ENCODE results near the gene NCAPH2. TPM values are rescaled to one million over a fixed set of nuclear protein-coding genes. Genes with fewer than 3 reads are reported as not detected.

NCAPH2 gene
- total and polyA plus RNA-seq, 4 experiments from 2014 or later = 36.4 to 81.8 (median 59.0) TPM

DNA sequence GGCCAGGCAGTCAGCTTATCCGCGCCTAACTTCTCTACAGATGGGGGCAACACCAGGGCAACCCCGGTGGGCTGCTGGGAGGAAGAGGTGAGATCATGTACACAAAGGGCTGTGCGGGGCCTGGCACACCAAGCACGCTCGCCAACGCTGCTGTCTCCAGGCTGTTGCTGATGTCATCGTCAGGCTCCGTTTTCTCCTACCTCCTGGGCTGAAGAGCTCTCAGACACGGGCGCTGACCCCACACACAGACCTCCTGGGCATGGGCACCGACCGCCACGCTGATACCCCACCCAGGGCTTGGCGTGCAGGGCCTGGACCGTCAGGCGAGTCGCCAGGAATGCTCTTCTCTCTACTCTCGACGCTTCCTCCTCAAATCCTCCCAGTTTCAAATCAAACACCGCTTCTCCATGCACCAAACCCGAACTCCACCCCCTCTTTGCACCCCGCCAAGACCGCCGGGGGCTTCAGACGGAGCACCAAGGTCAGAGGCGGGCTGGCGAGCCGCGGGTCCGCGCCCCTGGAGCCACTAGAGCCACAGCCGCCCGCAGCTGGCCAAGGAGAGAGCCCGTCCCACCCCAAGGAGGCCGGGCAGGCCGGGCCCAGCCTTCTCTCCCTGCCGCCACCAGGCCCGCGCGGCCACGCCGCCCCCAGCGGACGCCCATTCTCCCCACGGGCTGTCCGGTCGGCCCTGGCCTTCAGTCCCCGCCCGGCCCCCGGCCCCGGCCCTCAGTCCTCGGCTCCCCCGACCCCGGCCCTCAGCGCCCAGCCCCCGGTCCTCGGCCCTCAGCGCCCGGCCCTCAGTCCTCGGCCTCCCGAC is 34.0 kb upstream of the NCAPH2 start:
- intact Hi-C loops (cut with micrococcal nuclease) = loop anchor here (2.0 to 10.0 kb wide), 3 partner anchors 51 to 219 kb away; partner anchors contain the start of genes CHKB, HDAC10 and SCO2
- no peaks in the 10 kb centered on the region for H3K27me3 ChIP-seq (ENCODE audit: insufficient read depth, low read length)
- no peaks in the 10 kb centered on the region for H3K27me3 Mint-ChIP-seq
- peaks cover 4% of the 10 kb centered on the region for H3K36me3 ChIP-seq (ENCODE audit: insufficient read depth, low read length)
- no peaks in the 10 kb centered on the region for H3K9me3 Mint-ChIP-seq
- peaks cover 6 to 19% of the 10 kb centered on the region in 2 donors for H3K36me3 Mint-ChIP-seq
- ChIA-PET CTCF (ENCODE audit: partially characterized antibody) (interaction anchor here (0.9 to 2.7 kb wide), 5 partner anchors 16 to 147 kb away, joined by 3 to 13 read pairs (median 5); partner anchors contain the start of gene SCO2), POLR2A (ENCODE audit: partially characterized antibody) (interaction anchor here (0.6 to 8.1 kb wide), 13 partner anchors 22 to 222 kb away, joined by 3 to 71 read pairs (median 5); partner anchors contain the start of genes LMF2, NCAPH2 and SCO2)
- peaks cover 26 to 67% (median 45%) of the 10 kb centered on the region in 4 donors for H3K4me1 Mint-ChIP-seq
- peak overlapping the region; percentile 89 to 98 (median 94) for H3K27ac Mint-ChIP-seq
- peak overlapping the region; percentile 75 for H3K27ac ChIP-seq (ENCODE audit: low read depth, low read length)
- H3K4me3 ChIP-seq (ENCODE audit: low read length in 2 of 2) = peak overlapping the region; percentile 64 to 79
- DNase-seq = peak in 2 of 5 donors; percentile 16 to 29
- no peaks in the 10 kb centered on the region for H3K9me3 ChIP-seq (ENCODE audit: control insufficient read depth in 1 of 2, low read length in 2 of 2)
- H3K4me1 ChIP-seq (ENCODE audit: insufficient read depth, low read length) = peaks cover 52% of the 10 kb centered on the region
- peak overlapping the region; percentile 88 to 99 (median 95) for H3K4me3 Mint-ChIP-seq

DNA sequence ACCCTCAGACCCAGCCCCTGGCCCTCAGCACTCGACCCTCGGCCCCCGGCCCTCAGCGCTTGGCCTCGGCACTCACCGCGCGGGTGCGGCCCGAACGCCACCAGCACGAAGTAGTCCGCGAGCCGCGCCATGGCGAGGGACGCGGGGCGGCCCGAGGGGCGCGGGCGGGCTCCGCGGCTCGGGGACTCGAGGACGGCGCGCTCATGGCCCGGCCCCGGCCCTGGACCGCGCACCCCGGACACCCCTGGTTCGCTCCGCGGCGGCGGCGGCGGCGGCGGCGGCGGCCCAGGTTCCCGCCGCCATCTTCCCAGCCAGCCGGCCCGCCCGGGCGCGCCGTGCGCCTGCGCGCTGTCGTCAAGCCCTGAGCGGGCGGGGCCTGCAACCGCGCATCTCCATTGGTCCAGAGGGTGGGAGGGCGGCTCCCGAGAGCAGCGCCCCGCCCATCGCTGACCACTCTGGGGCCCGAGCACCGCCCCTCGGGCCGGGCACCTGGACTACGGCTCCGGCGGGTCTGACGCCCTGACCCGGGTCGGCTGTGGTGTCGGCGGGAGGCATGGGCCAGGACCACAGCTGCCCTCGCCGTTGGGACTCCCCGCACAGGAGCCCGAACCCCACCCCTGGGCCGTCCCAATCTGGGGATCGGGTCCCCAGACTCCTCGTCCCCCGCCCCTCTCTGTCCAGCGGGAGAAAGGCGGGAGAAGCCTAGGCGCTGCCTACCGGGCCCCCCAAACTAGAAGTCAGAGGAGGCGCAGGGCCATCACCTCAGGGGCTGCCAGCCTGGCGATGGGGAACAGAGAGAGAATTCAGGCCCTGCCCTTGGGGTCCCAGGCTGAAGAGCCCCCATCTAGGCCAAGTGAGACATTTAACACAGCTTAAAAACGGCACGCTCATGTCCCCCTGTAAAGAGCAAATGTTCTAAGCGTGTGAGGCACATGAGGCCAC is 33.0 kb upstream of the NCAPH2 start, which contains the start of gene SBF1:
TSS of gene SBF1 (minus strand) at position 326 of the 942 bp plus-strand sequence. CDS start at position 131, 195 bp downstream.
- intact Hi-C loops (cut with micrococcal nuclease) = loop anchor here (1.0 to 10.0 kb wide), 4 partner anchors 32 to 220 kb away; partner anchors contain the start of genes CHKB, HDAC10, LMF2 and SCO2
- Mint-ChIP-seq H3K27me3 (no peaks in the 10 kb centered on the region), H3K27ac (peak within 1 kb of the TSS; percentile 89 to 98 (median 94)), H3K4me1 (peaks cover 28 to 62% (median 40%) of the 10 kb centered on the region in 4 donors), H3K36me3 (peaks cover 6 to 13% of the 10 kb centered on the region in 2 donors), H3K4me3 (peak within 1 kb of the TSS; percentile 88 to 99 (median 95)), H3K9me3 (no peaks in the 10 kb centered on the region)
- DNase-seq = peak; percentile 83 to 88 (median 84)
- ChIA-PET POLR2A (ENCODE audit: partially characterized antibody) (interaction anchor here (0.9 to 8.1 kb wide), 6 partner anchors 24 to 146 kb away, joined by 3 to 71 read pairs (median 12); partner anchors contain the start of genes LMF2, NCAPH2 and SCO2), CTCF (ENCODE audit: partially characterized antibody) (no interaction called here)
- H3K4me3 ChIP-seq (ENCODE audit: low read length in 2 of 2) = peak within 1 kb of the TSS; percentile 73 to 79
- no peaks in the 10 kb centered on the region for H3K9me3 ChIP-seq (ENCODE audit: control insufficient read depth in 1 of 2, low read length in 2 of 2)
- peaks cover 4% of the 10 kb centered on the region for H3K36me3 ChIP-seq (ENCODE audit: insufficient read depth, low read length)
- peak within 1 kb of the TSS; percentile 75 for H3K27ac ChIP-seq (ENCODE audit: low read depth, low read length)
- peaks cover 46% of the 10 kb centered on the region for H3K4me1 ChIP-seq (ENCODE audit: insufficient read depth, low read length)
- H3K27me3 ChIP-seq (ENCODE audit: insufficient read depth, low read length) = no peaks in the 10 kb centered on the region

DNA sequence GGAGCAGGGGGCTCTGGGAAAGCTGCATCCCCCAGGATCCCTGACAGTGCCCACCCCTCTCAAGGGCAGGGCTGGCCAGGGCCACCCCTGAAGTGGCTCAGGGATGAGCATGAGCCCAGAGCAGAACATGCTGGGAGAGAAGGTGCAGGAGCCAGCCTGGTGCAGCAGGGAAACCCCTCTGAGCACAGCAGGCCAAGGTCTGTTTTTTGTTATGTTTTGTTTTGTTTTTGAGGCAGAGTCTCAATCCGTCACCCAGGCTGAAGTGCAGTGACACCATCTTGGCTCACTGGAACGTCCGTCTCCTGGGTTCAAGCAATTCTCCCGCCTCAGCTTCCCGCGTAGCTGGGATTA is 32.4 kb upstream of the NCAPH2 start:
- intact Hi-C loops (cut with micrococcal nuclease) = loop anchor here (1.0 to 10.0 kb wide), 3 partner anchors 32 to 221 kb away; partner anchors contain the start of genes HDAC10, LMF2 and SCO2
- H3K36me3 ChIP-seq (ENCODE audit: insufficient read depth, low read length) = peaks cover 4% of the 10 kb centered on the region
- CTCF ChIA-PET (ENCODE audit: partially characterized antibody) = no interaction called here
- no peaks in the 10 kb centered on the region for H3K9me3 ChIP-seq (ENCODE audit: control insufficient read depth in 1 of 2, low read length in 2 of 2)
- H3K4me3 ChIP-seq (ENCODE audit: low read length in 2 of 2) = peak overlapping the region in 1 of 2 donors; percentile 73
- no peaks in the 10 kb centered on the region for H3K27me3 ChIP-seq (ENCODE audit: insufficient read depth, low read length)
- H3K27me3 Mint-ChIP-seq = no peaks in the 10 kb centered on the region
- POLR2A ChIA-PET (ENCODE audit: partially characterized antibody) = interaction anchor here (0.9 to 8.1 kb wide), 4 partner anchors 31 to 145 kb away, joined by 3 to 71 read pairs (median 13); partner anchors contain the start of genes LMF2, NCAPH2 and SCO2
- H3K36me3 Mint-ChIP-seq = peaks cover 6 to 11% of the 10 kb centered on the region in 2 donors
- peak overlapping the region; percentile 55 to 79 (median 72) for H3K4me3 Mint-ChIP-seq
- H3K9me3 Mint-ChIP-seq = no peaks in the 10 kb centered on the region
- H3K4me1 ChIP-seq (ENCODE audit: insufficient read depth, low read length) = peaks cover 40% of the 10 kb centered on the region
- peaks cover 24 to 60% (median 39%) of the 10 kb centered on the region in 4 donors for H3K4me1 Mint-ChIP-seq
- H3K27ac Mint-ChIP-seq = peak overlapping the region; percentile 52 to 83 (median 70)
- DNase-seq = no peak
- peak overlapping the region; percentile 75 for H3K27ac ChIP-seq (ENCODE audit: low read depth, low read length)

DNA sequence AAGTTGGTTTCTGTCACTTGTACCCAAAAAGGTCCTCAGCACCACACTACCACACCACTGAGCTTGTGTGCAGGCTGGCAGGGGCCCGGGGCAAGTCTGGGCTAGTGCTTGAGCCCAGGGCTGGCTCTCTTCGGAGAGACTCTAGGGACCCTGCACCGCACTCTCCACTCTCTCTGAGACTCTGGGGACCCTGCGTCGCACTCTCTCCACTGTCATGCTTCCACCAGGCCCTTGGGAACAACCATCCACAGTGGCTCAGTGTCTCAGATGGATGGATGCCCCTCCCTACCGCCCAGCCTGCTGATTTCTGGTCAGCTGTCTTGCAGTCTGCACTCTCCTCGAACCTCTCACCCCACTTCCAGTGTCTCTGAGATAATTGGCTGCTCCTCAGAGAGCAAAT is 31.2 kb upstream of the NCAPH2 start:
- Mint-ChIP-seq H3K36me3 (peaks cover 6 to 11% of the 10 kb centered on the region in 2 donors), H3K4me1 (peaks cover 20 to 47% (median 33%) of the 10 kb centered on the region in 4 donors), H3K27me3 (no peaks in the 10 kb centered on the region), H3K27ac (peak overlapping the region in 4 of 7 donors; percentile 8 to 82 (median 64)), H3K4me3 (peak overlapping the region; percentile 13 to 74 (median 63)), H3K9me3 (no peaks in the 10 kb centered on the region)
- H3K4me1 ChIP-seq (ENCODE audit: insufficient read depth, low read length) = peaks cover 33% of the 10 kb centered on the region
- ChIA-PET POLR2A (ENCODE audit: partially characterized antibody) (interaction anchor here (1.1 to 2.5 kb wide), 2 partner anchors 49 to 144 kb away, joined by 3 to 7 read pairs; partner anchors contain the start of gene SCO2), CTCF (ENCODE audit: partially characterized antibody) (interaction anchor here (0.9 kb wide), 1 partner anchor 23 kb away, joined by 3 read pairs; no protein-coding TSS in a partner anchor)
- no peak overlapping the region for H3K27ac ChIP-seq (ENCODE audit: low read depth, low read length)
- H3K4me3 ChIP-seq (ENCODE audit: low read length in 2 of 2) = no peak overlapping the region
- intact Hi-C loops (cut with micrococcal nuclease) = loop anchor here (10.0 kb wide), 1 partner anchor 222 kb away; the partner anchor contains the start of gene HDAC10
- no peaks in the 10 kb centered on the region for H3K27me3 ChIP-seq (ENCODE audit: insufficient read depth, low read length)
- DNase-seq = no peak
- H3K36me3 ChIP-seq (ENCODE audit: insufficient read depth, low read length) = peaks cover 4% of the 10 kb centered on the region
- no peaks in the 10 kb centered on the region for H3K9me3 ChIP-seq (ENCODE audit: control insufficient read depth in 1 of 2, low read length in 2 of 2)

DNA sequence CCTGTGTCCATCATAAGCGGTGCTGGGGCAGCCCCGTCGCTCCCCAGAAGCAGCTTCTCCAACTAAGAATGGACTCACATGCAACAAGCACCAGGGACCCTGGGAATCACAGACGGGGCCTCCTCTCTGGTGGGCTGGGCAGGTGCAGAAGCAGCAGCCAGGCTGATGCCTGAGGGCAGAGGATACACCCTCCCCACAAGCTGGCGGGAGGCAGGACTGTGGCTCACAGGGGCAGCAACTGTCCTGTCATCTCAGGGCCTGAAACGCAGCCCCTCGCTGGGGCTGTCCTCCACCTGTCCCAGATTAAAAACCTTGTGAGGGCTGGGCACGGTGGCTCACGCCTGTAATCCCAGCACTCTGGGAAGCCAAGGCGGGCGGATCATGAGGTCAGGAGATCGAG is 30.1 kb upstream of the NCAPH2 start:
- H3K9me3 ChIP-seq (ENCODE audit: control insufficient read depth in 1 of 2, low read length in 2 of 2) = no peaks in the 10 kb centered on the region
- Mint-ChIP-seq H3K27me3 (no peaks in the 10 kb centered on the region), H3K36me3 (peaks cover 5 to 11% of the 10 kb centered on the region in 2 donors), H3K4me3 (peak overlapping the region in 3 of 8 donors; percentile 25 to 70 (median 48)), H3K27ac (peak overlapping the region in 1 of 7 donors; percentile 72), H3K9me3 (no peaks in the 10 kb centered on the region), H3K4me1 (peaks cover 13 to 37% (median 25%) of the 10 kb centered on the region in 4 donors)
- H3K4me3 ChIP-seq (ENCODE audit: low read length in 2 of 2) = no peak overlapping the region
- DNase-seq = no peak
- peaks cover 27% of the 10 kb centered on the region for H3K4me1 ChIP-seq (ENCODE audit: insufficient read depth, low read length)
- H3K27me3 ChIP-seq (ENCODE audit: insufficient read depth, low read length) = no peaks in the 10 kb centered on the region
- ChIA-PET CTCF (ENCODE audit: partially characterized antibody) (interaction anchor here (0.9 to 1.2 kb wide), 2 partner anchors 9 to 22 kb away, joined by 3 read pairs; no protein-coding TSS in a partner anchor), POLR2A (ENCODE audit: partially characterized antibody) (interaction anchor here (0.6 to 2.6 kb wide), 3 partner anchors 8 to 87 kb away, joined by 3 to 12 read pairs (median 3); partner anchors contain the start of gene SCO2)
- intact Hi-C loops (cut with micrococcal nuclease) = loop anchor here (10.0 kb wide), 1 partner anchor 223 kb away; the partner anchor contains the start of gene HDAC10
- no peak overlapping the region for H3K27ac ChIP-seq (ENCODE audit: low read depth, low read length)
- no peaks in the 10 kb centered on the region for H3K36me3 ChIP-seq (ENCODE audit: insufficient read depth, low read length)

DNA sequence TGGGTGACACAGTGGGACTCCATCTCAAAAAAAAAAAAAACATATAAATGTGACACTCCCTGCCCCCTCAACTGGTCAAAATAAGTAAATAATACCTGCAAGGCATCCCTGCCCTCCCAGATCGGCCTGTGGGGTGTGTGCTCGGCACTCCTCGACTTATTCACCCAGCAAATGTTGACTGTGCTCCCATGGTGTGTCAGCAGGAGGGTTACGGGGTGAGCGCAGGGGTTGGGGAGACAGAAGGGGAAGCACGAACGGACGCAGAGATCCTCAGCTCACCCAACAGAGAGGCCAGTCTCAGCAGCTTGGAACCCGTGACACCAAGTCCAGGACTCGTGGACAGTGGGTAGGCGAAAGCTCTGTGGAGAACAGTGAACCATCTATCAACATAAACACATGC is 28.3 kb upstream of the NCAPH2 start:
- DNase-seq = no peak
- no peaks in the 10 kb centered on the region for H3K36me3 ChIP-seq (ENCODE audit: insufficient read depth, low read length)
- ChIA-PET POLR2A (ENCODE audit: partially characterized antibody) (interaction anchor here (1.0 to 2.6 kb wide), 3 partner anchors 10 to 46 kb away, joined by 3 to 12 read pairs (median 7); partner anchors contain the start of gene SCO2), CTCF (ENCODE audit: partially characterized antibody) (interaction anchor here (0.7 to 1.7 kb wide), 3 partner anchors 9 to 46 kb away, joined by 3 to 6 read pairs (median 3); partner anchors contain the start of gene SCO2)
- intact Hi-C loops (cut with micrococcal nuclease) = loop anchor here (10.0 kb wide), 1 partner anchor 225 kb away; the partner anchor contains the start of gene HDAC10
- H3K4me1 ChIP-seq (ENCODE audit: insufficient read depth, low read length) = peaks cover 17% of the 10 kb centered on the region
- H3K9me3 ChIP-seq (ENCODE audit: control insufficient read depth in 1 of 2, low read length in 2 of 2) = no peaks in the 10 kb centered on the region
- Mint-ChIP-seq H3K4me3 (peak overlapping the region in 7 of 8 donors; percentile 66 to 80 (median 72)), H3K9me3 (no peaks in the 10 kb centered on the region), H3K27ac (peak overlapping the region in 4 of 7 donors; percentile 18 to 69 (median 40)), H3K36me3 (no peaks in the 10 kb centered on the region), H3K27me3 (no peaks in the 10 kb centered on the region), H3K4me1 (peaks cover 2 to 23% (median 14%) of the 10 kb centered on the region in 4 donors)
- no peaks in the 10 kb centered on the region for H3K27me3 ChIP-seq (ENCODE audit: insufficient read depth, low read length)
- H3K4me3 ChIP-seq (ENCODE audit: low read length in 2 of 2) = no peak overlapping the region
- H3K27ac ChIP-seq (ENCODE audit: low read depth, low read length) = no peak overlapping the region
